Measurements from ENCODE around the gene SLC44A3. TPM values are rescaled to one million over a fixed set of nuclear protein-coding genes. Genes with fewer than 3 reads are reported as not detected.
A peak's percentile ranks its signal among the peaks of the same experiment; 100 is the strongest.

SLC44A3 gene
- total RNA-seq, 1 donor from 2014 or later: 1.5 TPM

DNA sequence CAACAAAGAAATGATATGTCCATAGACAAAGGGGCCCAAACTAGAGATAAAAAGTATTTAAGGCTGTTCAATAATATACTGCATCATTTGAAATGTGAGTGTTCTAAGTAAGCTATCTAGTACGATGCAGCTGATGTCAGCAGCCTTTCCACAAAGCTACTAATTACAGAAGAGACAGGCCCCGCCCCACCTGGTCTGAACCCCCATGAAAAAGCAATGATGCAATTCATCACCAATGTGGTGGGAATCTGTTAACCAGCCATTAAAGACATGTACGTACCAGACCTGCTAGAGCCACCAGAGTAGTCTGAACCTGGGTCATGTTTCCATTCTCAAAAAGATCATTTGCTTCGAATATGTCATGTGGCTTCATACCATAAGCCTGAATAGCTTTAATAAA, 81.7 kb downstream of the SLC44A3 start:
- DNase-seq (ENCODE audit: extremely low read depth, low read depth, low spot score): no peak

DNA sequence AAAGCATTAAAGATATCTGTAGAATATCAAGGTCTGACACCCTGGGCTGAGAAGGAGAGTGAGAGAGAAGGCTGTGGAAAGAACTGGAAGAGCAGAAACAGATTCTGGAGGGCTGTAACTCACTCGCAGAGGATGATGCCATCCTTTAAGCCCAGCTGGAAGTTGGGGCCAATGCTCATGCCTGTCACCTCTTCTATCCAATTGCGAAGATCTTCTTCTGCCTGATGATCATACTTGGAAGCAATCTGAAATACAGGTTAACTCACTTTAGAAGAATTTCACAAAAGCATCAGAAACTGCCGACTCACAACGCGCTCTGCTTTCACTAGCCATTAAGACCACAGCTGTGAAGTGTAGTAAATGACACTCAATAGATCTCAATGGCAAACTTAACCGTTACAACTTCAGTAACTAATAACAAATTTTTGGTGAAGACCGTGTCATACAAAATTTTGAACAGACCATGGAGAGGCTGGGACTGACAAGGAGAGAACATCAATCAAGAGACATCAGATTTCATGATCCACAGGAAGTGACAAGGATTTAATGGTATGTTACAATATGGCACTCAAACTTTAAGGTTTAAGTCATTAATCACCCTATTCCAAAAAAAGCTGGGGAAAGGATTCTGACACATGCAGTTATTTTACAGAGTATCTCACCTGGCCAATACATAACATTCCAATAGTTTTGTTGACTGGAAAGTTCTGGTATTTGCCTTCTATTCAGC, 83.3 kb downstream of the SLC44A3 start:
- DNase-seq (ENCODE audit: extremely low read depth, low read depth, low spot score): no peak

DNA sequence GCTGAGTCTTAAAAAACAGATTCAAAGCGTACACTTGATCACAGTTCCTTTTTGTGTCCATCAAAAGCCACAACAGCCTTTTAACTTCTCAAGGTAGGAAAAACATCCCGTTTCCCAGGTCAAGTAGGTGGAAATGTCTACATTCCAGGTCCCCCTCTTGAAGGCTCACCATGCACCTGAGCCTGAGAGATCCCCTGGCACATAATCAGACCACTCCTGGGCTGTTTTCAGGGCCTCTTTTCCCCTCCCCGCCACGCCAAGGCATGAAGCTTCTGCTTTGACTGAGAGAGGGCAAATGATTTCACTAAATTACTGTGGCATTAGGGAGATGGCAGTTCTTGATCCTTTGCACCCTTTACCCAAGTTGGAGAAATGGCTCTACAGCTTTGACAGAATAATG, 85.0 kb downstream of the SLC44A3 start:
- no peak for DNase-seq (ENCODE audit: extremely low read depth, low read depth, low spot score)

DNA sequence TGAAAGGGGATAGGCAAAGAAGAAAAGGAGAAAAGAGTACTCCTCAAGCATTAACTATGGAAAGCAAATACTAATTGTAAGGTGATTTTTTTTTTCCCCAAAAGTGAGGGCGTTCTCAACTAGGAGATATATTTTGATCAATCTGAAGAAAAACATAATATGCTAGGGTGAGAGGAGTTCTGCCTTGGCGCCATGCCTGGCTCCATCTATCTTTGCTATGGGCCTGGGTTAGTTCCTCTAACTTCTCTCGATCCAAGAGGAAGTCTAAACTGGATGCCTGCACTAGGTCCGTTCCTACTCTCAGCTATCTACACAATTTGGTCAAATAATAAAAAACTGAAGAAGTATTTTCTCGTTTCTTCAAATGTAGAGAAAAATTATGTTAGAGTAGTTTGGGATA, 86.2 kb downstream of the SLC44A3 start:
- no peak for DNase-seq (ENCODE audit: extremely low read depth, low read depth, low spot score)

DNA sequence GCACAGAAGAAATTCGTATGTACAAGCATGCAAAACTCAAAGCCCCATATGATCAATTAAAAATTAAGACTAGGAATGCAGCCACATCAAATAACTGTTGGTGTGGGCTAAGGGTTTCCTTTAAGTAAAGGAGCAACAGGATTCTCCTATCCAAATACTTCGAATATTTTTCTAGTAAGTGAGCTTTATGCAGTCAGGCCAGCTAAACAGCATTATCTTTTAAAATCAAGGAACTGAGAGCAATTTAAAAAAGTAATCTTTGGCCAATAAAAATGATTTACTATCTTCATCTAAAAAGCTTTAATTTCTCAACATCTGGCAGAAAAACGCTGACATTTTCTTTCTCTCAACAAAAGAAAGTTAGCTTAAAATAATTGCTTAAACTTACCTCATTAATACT, 87.0 kb downstream of the SLC44A3 start:
- no peak for DNase-seq (ENCODE audit: extremely low read depth, low read depth, low spot score)

DNA sequence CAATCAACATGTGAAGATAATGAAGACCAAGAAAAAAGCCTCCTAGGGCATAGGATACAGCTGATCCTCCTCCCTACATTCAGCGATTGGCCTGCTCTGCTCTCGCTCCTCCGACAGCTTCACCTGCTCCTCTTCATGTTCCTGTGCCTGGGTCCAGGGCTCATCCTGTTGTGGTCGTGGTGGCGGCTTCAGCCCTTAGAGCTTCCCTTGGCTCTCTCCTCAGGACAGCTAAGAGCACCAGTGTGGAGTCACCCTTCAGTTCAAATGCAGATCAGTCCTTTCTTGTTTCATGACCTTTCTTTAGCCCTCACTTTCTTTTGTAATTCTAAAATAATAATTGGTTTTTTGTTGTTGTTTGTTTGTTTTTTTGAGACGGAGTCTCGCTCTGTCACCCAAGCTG, 88.0 kb downstream of the SLC44A3 start:
- DNase-seq (ENCODE audit: extremely low read depth, low read depth, low spot score): no peak

DNA sequence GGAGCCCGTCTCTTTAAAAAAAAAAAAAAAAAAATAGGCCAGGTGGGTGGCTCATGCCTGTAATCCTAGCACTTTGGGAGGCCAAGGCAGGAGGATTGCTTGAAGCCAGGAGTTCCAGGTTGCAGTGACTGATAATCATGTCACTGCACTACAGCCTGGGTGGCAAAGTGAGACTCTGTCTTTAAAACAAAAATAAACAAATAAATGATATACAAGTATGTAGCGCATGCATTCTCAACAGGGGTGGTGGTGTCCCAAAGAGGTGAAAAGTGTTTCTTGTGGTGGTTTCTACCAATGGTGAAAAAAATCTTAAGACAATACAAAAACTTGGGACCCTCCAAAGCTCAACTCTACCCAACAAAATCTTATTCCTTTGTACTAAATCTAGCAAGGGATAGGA, 88.8 kb downstream of the SLC44A3 start:
- DNase-seq (ENCODE audit: extremely low read depth, low read depth, low spot score): no peak

DNA sequence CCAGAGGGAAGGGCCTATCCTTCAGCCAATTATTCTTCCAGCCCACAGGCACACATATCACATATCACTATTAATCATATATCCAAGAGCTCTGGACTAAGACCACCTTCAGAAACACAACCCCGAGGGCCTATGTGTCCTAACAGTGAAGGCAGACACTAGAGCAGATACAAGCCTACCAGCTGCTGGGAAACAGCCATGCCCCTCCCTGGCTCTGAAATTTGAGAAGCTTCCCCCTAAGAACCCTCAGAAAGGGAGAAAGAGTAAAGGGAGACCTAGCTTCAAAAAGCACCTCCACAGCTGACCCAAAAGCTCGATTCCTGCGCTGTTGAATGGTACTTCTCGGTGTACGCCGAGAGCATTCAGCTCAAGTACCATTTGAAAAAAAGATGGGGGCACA, 89.3 kb downstream of the SLC44A3 start:
- DNase-seq (ENCODE audit: extremely low read depth, low read depth, low spot score): no peak

DNA sequence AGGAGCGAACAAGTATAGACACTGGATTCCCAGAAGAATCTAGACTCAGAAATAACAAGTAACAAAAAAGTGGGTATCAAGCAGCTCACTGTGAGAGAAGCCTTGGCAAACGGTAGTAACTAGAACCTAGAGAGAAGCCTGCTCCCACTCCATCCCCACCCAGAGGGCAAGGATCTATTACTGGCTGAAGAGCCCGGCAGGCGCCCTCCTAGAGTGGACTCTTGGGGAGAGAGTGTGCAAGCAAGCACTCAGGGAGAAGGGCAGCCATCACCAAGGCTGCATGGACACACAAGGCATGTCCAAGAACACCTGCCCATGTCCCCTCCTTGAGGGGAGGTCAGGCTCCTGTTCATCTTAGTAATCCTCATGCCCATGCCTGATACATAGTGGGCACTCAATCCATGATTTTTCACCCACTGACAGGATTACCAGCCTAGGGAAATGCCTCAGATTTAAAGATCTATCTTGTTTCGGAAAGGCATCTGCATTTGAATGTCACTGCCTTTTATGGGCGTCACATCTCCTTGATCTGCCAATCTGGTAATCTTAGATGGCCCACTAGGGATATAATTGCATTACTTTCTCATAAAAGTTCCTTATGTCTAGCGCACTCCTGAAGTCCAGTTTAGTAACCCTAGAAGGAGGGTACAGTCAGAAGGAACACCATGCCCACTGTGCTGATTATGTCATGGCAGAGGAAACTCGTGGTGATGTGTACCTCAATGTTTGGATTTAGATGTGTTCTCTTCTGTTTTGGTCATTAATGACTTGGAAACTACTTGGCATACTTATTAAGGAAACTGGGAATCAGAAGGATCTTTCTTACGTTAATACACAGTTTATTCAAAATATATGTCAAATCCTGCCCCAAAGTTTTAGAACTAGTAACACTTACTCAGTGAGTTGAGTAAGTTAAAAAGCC, 92.4 kb downstream of the SLC44A3 start:
- no peak for DNase-seq (ENCODE audit: extremely low read depth, low read depth, low spot score)

DNA sequence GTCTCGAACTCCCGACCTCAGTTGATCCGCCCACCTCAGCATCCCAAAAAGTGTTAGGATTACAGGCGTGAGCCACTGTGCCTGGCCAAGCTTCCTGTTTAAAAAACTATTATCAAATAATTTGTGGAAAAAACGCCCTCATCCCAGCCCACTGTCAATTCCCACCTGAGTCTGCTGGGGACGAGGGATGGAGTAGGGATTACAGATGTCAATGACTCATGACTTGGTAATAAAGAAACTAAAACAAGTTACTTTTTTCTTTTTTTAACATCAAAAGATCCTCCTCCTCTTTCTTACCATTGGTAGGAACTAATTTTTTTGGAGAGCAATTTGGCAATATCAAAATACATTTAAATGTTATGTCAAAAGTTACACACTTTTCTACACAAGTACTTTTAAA, 97.1 kb downstream of the SLC44A3 start:
- no peak for DNase-seq (ENCODE audit: extremely low read depth, low read depth, low spot score)

DNA sequence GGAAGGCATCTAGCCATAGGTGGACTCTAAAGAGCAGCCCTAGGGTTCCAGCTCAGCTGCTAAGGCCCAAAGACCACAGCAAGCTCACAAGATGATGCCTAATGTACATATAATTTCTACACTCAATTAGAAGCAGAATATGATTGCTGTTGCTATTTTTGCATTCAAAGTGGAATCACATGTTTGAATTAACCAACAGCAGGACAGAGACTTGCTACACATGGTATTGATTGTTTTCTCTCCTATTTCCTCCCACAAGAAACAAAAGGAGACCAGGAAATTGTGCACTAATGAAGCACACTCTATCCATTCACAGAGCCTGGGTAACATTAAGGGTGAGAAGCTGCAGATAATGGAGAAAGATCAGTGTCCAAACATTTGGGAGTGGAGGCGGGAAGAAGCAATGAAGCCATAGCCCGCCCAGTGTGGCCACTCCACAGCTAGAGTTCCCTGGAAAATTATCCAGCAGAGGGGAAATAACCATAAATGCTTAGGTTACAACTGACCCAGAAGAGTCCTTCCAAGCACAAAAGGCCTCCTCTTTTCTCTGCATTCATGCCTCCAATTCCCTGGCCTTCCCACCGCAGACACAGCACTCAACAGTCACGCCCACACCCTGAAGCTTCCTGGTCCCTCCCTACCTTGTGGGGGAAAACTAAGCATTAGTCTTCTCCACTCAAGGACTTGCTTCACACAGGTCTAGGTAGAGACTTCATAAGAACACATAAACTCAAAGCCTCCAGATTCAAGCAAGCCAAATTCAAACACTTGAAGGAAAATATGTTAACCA, 99.3 kb downstream of the SLC44A3 start:
- DNase-seq (ENCODE audit: extremely low read depth, low read depth, low spot score): no peak

DNA sequence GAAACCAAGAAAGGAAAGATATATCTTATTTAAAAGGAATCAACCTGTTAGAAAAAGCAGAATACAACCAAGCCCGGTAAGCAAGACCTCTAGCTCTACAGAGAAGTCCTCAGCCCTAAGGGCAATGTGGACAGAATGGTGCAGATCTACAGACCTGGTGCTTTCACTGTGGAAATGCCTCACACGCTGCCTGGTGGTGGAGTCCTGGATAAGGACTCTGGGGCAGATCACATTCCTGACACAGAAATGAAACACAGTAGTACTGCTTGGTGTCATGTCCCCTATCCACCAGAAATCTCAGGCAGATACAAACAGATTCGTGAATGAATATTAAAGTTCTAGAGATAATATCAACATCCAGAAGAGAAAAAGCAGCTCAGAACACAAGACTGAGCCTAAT, 99.9 kb downstream of the SLC44A3 start:
- no peak for DNase-seq (ENCODE audit: extremely low read depth, low read depth, low spot score)

DNA sequence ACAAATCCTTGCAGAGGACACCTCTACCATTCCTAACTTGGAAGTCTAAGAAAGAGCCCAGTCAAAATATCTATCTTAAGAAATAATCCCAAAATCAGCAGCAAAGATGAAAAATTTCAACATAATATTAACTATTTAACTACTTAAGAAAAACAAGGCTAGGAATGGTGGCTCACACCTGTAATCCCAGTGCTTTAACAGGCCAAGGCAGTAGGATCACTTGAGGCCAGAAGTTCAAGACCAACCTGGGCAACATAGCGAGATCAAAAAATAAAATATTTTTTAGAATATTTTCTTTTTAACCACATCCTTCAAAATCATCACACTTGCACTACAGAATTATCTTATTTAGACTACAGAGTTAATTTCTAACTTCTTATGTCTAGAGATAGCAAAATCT, 101.8 kb downstream of the SLC44A3 start:
- no peak for DNase-seq (ENCODE audit: extremely low read depth, low read depth, low spot score)

DNA sequence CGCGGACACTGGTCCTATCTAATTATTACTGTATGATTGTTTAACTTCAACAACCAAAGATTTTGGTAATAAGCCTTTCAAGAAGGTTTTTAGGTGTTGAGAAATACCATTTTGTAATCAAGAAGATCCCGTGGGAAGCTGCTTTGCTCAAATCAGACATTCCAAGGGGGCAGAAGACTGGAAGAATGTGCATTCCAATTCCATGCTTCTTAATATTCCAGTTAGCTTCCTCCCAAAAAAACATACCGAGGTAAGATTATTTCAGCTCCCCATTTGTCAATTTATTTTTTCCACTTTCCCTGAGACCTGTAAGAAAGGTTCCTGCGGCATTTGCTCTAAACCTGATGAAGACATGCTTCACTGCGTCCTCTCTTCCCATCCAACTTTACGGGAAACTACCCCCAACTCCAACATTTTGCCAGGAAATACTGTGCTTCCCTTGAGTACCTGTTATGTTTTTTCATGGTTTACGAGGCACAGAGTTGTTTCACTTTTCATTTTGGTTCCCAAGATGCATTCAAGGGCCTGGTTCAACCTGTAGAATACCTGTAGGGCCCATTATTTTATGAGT, 102.7 kb downstream of the SLC44A3 start:
- no peak for DNase-seq (ENCODE audit: extremely low read depth, low read depth, low spot score)

DNA sequence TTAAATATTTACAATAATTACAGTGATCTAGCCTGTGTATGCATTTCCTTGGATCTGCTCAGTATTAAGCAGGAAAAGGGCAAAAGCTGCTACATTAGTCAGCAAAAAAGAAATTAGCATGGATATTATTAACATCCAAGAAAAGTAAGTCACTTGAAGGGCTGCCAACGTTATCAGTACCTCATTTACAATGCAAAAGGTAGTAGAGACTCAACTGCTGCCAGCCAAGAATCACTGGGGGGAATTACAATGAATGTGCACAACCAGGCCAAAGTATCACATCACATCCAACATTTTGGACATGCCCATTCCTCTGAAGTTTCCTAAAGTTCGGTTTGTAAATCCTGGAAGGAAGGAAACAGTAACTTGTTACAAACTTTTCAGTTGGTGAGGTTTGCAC, 104.8 kb downstream of the SLC44A3 start:
- DNase-seq (ENCODE audit: extremely low read depth, low read depth, low spot score): no peak

DNA sequence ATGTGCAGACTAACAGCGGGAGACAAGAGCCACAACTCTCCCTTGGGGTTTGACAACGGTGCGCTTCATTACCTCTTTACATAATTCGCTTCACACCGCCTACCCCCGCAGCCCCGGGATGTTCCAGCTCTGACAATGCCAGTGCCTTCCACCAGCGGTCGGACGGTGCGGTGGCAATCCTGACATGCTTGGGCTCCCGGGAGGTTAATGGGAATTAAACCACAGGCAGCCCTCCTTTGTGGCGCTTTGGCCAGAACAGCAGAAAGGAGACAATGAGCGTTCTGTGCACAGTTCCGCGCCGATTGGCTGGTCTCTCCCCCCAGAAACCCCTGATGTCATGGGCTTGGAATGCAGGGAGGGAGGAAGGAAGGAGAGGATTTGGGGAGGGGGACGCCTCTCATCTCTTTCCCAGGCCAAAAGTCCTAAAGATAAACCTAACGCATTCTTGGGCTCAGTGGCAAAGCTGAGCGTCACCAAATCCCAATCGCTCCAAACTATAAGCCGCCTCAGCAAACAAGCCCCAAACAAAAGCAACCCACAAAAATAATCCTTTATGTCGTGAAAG, 105.5 kb downstream of the SLC44A3 start:
- DNase-seq (ENCODE audit: extremely low read depth, low read depth, low spot score): peak; percentile 34

DNA sequence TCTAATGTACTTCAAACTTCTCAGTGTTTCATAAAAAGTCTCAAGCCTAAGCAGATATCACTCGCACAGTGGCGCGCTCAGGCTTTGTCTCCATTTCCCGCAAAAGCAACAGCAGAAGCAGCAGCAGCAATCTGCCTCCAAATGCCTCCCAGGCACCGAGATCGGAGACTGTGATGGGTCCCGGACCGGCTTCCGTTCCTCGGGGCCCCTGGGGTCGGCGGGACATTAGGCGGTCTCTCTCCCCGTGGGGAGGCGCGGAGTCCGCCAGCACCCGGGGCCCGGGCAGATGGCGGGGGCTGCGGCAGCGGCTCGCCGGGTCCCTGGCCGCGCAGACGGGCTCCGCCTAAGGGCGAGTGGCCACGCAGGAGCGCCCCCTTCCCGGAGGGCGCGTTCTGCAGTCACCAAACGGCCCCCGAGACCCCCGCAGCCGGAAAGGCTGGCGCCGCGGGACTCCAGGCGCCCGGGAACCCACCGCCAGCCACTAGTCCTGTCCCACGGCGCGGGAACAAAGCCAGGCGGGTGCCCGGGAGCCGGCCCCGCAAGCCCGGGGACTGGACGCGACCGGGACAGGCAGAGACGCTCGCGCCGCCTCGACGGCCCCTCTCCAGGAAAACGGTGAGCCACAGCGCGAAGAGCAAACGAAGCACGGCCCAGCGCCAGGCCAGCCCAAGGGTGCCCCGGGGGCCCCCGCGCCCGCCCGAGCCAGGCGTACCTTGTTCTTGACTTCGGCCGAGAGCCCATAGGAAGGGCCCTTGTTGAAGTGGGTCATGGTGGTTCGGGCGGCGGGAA, 106.2 kb downstream of the SLC44A3 start:
- DNase-seq (ENCODE audit: extremely low read depth, low read depth, low spot score): no peak

DNA sequence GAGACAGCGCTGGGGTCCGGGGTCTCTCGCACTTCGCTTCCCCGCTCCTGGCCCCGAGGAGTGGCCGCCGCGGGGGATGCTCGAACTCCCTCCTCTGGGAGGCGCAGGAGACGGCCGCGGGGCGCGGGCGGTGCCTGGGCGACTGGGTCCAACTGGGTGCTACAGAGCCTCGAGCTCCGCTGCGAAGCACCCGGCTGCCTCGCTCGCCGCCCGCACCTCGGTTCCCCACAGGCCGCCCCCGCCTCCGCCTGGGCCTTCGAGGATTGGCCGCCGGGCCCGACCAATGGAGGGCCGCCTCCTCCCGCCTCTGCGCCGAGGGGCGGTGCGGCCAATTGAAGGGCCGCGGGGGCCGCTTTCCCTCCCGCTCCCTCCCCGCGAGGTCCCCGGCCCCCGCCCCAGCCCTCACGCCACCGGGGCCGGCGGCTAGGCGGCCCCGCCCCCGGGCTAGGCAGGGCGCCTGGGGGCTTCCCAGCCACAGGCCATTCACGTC, 106.8 kb downstream of the SLC44A3 start, which contains the start of gene CNN3:
TSS of gene CNN3 (minus strand) at position 196 of the 490 bp plus-strand sequence. CDS start 216 bp downstream, outside the sequence.
- no peak for DNase-seq (ENCODE audit: extremely low read depth, low read depth, low spot score)

DNA sequence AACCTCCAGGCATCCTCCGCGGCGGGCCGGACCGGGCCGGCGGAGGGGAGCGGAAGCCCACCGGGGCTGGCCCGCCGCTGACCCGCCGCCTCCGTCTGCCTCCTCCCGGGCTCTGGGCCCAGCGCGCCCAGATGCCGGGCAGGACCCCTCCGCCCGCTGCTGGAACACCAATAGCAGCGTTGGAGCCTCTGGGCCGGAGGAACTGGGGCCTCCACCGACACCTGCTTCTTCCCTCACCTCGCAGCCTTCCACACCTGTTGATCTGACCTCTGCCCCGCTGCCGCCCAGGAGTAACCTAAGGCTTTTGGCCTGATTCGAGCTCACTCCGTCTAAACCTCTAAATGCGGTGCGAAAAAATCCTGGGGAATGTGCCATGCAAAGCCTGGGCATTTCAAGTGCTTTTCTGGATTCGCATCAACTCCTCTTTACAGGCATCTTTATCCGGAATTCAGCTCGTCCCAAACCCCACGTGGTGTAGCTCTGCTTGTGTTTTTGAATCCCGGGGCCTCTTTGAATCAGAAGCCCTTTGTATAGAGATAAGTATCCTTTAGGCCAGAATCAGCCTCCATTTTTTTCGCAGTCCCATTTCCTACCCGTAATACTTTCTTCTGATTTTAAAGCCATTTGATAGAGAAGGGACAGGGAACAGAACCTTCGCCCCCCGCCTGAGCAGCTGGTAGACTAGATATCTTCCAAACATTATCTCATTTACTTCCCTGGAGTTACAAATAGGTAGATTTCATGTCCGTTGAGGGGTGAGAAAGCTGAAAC, 107.4 kb downstream of the SLC44A3 start:
- no peak for DNase-seq (ENCODE audit: extremely low read depth, low read depth, low spot score)

Measured in glomerular endothelial cell (primary cell).